ENCODE results near the gene AASDH.

DNA sequence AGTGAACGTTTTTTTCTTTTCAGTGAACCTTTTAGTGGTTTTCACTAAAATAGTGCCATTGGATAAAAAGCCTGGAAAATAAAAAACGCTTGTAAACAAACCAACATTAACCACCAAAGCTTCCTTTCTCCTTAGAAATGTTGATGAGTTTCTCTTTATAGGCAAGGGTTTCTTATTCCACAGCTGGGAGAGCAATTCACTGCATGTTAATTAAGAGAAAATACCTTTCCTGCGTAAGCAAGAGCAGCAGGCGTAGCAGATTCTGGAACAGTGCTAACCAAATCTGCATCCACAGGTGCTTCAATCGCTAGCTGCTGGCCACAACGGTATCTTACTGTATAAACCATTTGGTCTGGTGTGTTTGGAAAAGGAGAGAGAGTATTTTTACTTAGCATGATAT lies 13.3 kb upstream of the AASDH start:
- TF ChIP-seq, protein P1, sequence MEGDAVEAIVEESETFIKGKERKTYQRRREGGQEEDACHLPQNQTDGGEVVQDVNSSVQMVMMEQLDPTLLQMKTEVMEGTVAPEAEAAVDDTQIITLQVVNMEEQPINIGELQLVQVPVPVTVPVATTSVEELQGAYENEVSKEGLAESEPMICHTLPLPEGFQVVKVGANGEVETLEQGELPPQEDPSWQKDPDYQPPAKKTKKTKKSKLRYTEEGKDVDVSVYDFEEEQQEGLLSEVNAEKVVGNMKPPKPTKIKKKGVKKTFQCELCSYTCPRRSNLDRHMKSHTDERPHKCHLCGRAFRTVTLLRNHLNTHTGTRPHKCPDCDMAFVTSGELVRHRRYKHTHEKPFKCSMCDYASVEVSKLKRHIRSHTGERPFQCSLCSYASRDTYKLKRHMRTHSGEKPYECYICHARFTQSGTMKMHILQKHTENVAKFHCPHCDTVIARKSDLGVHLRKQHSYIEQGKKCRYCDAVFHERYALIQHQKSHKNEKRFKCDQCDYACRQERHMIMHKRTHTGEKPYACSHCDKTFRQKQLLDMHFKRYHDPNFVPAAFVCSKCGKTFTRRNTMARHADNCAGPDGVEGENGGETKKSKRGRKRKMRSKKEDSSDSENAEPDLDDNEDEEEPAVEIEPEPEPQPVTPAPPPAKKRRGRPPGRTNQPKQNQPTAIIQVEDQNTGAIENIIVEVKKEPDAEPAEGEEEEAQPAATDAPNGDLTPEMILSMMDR (IDR thresholded peaks at IDR 0.05), result no peak
- no peak for TF ChIP-seq POLR2A (IDR thresholded peaks at IDR 0.05)
- no peak for TF ChIP-seq EP300 (IDR thresholded peaks at IDR 0.05)
